Adrenal gland (tissue), 5 donors: ENCODE measurements around the gene CD8A.

Experiments
- CTCF ChIP-seq, 6 experiments: fragments of 450-650 bp in 4 of 6; fragments of 200-600 bp in 2 of 6; sonication (generic) in 1 of 6; IDR thresholded peaks; 1 replicate in 5 of 6; 2 replicates in 1 of 6; pipeline versions ENCODE4 v1.5.1 to v1.8.0; 2016 to 2021; ENCODE audit warnings: antibody characterized with exemption in 6 of 6, mild to moderate bottlenecking in 2 of 6, moderate library complexity in 1 of 6
- POLR2A ChIP-seq, 2 donors: fragments of 450-650 bp; IDR thresholded peaks; one replicate each; pipeline ENCODE4 v1.6.1; 2017; ENCODE audit warnings: antibody characterized with exemption in 2 of 2, mild to moderate bottlenecking in 2 of 2, moderate library complexity in 1 of 2
- donor health status: DM: no; HTN: no; CAD: no.

- TF ChIP-seq POLR2A (IDR thresholded peaks at IDR 0.05) (no peak), CTCF (IDR thresholded peaks at IDR 0.05) (no peak)
Measured at GRCh38 chr2:86821842-86822241, 31.1 kb upstream of the CD8A start.
